Activated CD4-positive, alpha-beta T cell treated with anti-CD3 and anti-CD28 coated beads for 48 hours (primary cell): Measurements from ENCODE around the gene RPL7L1.

Experiments used
- DNase-seq: peaks from one replicate; pipeline ENCODE4 v3.0.0-alpha.2; 2020

Gene RPL7L1

DNA sequence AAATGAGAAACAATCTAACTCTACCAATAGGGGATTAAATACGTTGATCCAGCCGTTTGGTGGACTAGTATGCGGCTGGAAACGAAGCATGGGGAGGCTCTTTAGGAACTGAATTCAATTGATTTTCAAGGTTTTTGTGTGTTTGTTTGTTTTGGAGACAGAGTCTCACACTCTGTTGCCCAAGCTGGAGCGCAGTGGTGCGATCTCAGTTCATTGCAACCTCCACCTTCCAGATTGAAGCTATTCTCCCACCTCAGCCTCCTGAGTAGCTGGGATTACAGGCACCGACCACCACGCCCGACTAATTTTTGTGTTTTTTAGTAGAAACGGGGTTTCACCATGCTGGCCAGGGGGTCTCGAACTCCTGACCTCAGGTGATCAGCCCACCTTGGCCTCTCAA lies 57.0 kb downstream of the RPL7L1 start:
- no peak for DNase-seq

DNA sequence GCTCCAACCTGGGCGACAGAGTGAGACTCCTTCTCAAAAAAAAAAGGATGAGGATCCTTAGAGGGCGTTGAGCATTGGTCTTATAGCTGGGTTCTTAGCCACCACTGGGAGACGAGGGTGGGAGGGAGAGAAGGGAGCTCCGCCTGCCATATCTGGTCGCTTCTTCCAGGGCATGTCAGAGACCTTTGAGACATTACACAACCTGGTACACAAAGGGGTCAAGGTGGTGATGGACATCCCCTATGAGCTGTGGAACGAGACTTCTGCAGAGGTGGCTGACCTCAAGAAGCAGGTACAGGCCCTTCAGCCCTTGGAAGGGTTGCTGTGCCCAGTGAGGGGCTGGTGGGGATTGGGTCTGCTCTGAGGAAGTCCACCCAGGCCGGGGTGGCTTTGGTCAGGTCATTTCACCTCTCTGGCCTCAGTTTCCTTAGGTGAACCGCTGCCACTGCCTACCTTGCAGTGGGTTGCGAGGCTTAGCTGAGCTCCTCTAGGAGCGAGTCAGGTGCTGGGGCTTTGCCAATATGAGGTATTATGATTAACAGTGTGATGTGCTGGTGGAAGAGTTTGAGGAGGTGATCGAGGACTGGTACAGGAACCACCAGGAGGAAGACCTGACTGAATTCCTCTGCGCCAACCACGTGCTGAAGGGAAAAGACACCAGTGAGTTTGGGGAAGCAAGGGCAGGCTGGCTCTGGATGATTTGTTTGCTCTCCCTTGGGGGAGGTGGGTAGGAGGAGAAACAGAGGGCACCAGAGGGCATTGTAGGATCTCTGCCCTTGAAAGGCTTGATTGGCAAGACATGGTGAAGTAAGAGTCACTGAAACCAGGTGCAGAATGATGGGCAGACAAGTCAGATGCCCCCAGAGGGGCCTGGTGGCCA lies 58.4 kb downstream of the RPL7L1 start:
- no peak for DNase-seq

DNA sequence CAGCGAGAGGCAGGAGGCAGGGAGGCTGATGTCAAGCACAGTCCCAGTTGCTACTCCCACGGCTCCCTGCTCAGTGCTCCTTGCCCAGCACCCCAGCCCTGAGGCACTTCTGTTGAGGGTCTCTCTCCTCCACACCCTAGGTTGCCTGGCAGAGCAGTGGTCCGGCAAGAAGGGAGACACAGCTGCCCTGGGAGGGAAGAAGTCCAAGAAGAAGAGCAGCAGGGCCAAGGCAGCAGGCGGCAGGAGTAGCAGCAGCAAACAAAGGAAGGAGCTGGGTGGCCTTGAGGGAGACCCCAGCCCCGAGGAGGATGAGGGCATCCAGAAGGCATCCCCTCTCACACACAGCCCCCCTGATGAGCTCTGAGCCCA lies 59.0 kb downstream of the RPL7L1 start:
- DNase-seq, result no peak

DNA sequence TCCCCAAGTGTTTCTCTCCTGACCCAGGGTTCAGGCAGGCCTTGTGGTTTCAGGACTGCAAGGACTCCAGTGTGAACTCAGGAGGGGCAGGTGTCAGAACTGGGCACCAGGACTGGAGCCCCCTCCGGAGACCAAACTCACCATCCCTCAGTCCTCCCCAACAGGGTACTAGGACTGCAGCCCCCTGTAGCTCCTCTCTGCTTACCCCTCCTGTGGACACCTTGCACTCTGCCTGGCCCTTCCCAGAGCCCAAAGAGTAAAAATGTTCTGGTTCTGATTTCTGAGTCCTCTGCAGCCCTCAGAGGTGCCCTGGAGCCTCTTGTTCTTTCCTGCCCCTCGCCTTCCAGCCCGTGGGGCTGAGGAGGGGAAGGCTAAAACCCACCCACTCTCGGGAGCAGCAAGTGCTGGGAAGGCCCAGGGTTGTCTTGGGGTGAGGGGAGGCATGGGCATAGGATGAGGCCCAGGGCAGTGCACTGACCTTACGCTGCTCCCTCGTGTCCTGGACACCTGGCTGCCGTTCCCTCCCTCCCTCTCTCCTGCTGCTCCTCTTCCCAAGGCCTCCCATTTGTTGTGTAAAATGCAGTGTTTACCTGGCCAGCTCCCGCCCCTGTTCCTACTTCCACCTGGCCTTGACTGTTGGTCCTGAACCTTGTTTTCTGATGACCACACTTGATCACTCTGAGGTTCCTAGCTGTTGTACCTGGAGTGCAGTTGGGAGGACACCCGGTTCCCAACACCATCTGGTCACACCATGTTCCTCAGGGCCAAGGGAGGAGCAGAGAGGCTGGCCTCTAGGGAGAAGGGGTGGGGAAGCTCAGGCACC lies 59.8 kb downstream of the RPL7L1 start:
- DNase-seq, result no peak
